ENCODE measurements around the gene XYLT2.

The XYLT2 gene

DNA sequence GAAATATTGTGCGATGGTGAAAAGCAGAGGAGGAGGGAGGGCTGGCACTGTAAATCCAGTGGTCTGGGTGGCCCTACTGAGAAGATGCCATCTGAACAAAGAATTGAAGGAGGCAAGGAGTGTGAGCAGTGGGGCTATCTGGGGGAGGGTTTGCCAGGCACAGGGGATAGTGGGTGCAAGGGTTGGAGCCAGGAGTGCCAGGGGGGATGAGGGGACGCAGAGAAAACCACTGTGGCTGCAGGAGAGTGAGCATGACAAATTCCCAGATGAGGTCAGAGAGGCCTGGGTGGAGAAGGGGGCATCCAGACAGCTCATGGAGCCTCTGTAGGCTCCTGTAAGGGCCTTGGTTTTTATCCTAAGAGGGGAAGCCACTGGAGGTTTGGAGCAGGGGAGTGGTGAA is 4.8 kb downstream of the XYLT2 start:
- TF ChIP-seq, protein P1, sequence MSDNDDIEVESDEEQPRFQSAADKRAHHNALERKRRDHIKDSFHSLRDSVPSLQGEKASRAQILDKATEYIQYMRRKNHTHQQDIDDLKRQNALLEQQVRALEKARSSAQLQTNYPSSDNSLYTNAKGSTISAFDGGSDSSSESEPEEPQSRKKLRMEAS (IDR thresholded peaks at IDR 0.05; ENCODE audit: low read depth, low read length), result no peak
- no peak overlapping the region for H3K4me3 ChIP-seq (ENCODE audit: low read depth, low read length)
- DNase-seq (ENCODE audit: low read depth), result no peak

DNA sequence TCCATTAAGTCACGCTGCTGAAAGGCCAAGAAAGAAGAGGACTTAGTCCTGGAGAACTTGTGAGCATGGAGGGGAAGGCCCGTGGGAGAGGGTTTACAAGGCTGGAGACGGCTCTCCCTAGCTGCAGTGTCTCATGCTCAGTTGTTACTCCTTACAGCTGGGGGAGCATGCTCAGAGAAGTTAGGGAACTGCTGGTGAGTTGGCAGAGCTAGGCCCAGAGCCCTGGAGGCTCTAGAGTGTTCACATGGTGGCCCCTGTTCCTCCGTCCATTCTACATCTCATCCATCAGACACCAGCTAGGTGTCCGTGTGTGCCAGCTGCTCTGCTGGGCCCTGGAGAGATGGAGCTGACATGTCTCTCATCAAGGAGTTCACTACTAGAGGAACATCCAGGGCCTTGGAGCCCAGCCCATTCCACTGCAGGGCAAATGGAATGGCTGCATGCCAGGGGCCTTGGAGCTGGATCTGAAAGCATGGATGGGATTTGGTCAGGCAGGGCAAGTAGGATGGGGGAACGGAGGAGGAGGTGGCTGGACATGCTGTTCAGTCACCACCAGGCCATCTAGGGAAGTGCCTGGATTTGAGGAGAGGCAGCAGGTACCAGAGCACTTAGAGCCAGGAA is 6.3 kb downstream of the XYLT2 start:
- TF ChIP-seq MYC (IDR thresholded peaks at IDR 0.05; ENCODE audit: low read depth, low read length) (no peak), POLR2A (IDR thresholded peaks at IDR 0.05; ENCODE audit: extremely low read depth, insufficient read length) (no peak)
- TF ChIP-seq, protein P1 (IDR thresholded peaks at IDR 0.05; ENCODE audit: low read depth, low read length), result no peak
- TF ChIP-seq, protein P2, sequence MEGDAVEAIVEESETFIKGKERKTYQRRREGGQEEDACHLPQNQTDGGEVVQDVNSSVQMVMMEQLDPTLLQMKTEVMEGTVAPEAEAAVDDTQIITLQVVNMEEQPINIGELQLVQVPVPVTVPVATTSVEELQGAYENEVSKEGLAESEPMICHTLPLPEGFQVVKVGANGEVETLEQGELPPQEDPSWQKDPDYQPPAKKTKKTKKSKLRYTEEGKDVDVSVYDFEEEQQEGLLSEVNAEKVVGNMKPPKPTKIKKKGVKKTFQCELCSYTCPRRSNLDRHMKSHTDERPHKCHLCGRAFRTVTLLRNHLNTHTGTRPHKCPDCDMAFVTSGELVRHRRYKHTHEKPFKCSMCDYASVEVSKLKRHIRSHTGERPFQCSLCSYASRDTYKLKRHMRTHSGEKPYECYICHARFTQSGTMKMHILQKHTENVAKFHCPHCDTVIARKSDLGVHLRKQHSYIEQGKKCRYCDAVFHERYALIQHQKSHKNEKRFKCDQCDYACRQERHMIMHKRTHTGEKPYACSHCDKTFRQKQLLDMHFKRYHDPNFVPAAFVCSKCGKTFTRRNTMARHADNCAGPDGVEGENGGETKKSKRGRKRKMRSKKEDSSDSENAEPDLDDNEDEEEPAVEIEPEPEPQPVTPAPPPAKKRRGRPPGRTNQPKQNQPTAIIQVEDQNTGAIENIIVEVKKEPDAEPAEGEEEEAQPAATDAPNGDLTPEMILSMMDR (IDR thresholded peaks at IDR 0.05; ENCODE audit: low read depth, low read length), result no peak
- no peak for DNase-seq (ENCODE audit: low read depth)
- no peak overlapping the region for H3K4me3 ChIP-seq (ENCODE audit: low read depth, low read length)

DNA sequence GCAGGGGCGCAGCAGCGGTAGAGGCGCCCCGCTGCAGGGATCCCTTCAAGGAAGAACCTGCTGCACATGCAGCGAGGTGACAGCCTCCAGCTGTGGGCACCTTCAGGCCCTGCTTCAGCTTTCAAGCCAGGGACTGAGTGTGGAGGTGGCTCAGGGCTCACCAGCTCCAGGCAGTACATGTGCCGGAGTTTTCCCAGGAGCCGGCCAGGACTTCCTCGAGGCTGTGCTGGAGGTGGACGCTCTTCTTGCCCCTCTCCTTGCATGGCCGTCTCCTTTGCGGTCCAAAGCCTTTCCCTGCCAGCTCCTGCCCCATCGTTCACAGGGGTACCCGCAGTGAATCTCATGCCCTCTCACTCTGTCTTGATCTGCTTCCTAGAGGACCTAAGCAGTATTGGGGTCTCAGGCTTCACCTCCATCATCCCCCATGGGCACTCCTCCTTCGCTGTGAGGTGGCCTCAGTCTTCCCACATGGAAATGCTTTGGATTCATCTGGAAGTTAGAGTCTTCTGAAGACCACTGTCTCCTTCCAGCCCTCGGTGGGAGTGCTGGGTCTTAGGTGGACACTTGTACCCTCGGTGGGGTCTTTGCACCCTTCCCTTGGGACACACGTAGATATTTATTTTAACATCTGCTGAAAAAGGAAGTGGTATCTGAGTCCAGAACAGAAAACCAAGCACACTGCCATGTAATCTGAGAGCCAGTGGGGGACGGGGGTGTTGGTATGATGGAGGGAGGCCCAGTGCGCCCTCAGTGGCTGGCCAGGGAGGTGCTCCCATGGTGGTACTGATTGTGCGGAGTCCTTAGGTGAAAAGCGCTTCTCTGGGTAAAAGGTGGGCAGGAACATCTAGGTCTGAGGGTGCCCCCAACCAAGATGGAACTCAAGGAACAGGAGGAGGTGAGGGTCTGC is 7.0 kb downstream of the XYLT2 start:
- TF ChIP-seq, protein P1 (IDR thresholded peaks at IDR 0.05; ENCODE audit: low read depth, low read length), result no peak
- no peak for TF ChIP-seq POLR2A (IDR thresholded peaks at IDR 0.05; ENCODE audit: extremely low read depth, insufficient read length)
- TF ChIP-seq, protein P2 (IDR thresholded peaks at IDR 0.05; ENCODE audit: low read depth, low read length), result no peak
- no peak for TF ChIP-seq MYC (IDR thresholded peaks at IDR 0.05; ENCODE audit: low read depth, low read length)
- no peak overlapping the region for H3K4me3 ChIP-seq (ENCODE audit: low read depth, low read length)
- no peak for DNase-seq (ENCODE audit: low read depth)

DNA sequence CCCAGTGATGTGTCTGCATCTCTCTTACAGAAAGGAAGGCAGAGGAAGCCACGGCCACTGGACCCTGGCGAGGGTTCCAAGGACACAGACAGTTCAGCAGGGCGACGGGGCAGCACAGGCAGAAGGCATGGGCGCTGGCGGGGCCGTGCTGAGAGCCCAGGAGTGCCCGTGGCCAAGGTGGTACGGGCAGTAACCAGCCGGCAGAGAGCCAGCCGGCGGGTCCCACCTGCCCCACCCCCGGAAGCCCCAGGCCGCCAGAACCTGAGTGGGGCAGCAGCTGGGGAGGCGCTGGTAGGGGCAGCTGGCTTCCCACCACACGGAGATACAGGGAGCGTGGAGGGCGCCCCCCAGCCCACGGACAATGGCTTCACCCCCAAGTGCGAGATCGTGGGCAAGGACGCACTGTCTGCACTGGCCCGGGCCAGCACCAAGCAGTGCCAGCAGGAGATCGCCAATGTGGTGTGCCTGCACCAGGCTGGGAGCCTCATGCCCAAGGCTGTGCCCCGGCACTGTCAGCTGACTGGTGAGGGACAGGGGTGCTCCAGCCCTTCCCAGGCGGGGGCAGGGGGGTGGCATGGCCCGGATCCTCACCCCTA is 7.8 kb downstream of the XYLT2 start:
- TF ChIP-seq, protein P1 (IDR thresholded peaks at IDR 0.05; ENCODE audit: low read depth, low read length), result no peak
- TF ChIP-seq MYC (IDR thresholded peaks at IDR 0.05; ENCODE audit: low read depth, low read length) (no peak), POLR2A (IDR thresholded peaks at IDR 0.05; ENCODE audit: extremely low read depth, insufficient read length) (no peak)
- TF ChIP-seq, protein P2 (IDR thresholded peaks at IDR 0.05; ENCODE audit: low read depth, low read length), result no peak
- no peak for DNase-seq (ENCODE audit: low read depth)
- H3K4me3 ChIP-seq (ENCODE audit: low read depth, low read length), result no peak overlapping the region

DNA sequence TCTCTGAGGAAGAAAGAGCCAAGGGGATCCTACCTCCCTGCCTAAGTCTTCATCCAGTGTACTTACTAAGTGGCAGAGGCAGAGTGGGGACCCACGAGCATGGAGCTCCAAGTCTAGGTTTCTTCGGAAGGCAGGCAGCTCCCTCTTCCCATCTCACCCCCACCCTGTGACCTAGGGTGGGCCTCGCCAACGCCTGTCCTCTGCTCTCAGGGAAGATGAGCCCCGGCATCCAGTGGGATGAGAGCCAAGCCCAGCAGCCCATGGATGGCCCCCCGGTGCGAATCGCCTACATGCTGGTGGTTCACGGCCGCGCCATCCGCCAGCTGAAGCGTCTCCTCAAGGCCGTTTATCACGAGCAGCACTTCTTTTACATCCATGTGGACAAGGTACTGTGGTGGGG is 8.3 kb downstream of the XYLT2 start:
- TF ChIP-seq, protein P2 (IDR thresholded peaks at IDR 0.05; ENCODE audit: low read depth, low read length), result no peak
- TF ChIP-seq POLR2A (IDR thresholded peaks at IDR 0.05; ENCODE audit: extremely low read depth, insufficient read length) (no peak), MYC (IDR thresholded peaks at IDR 0.05; ENCODE audit: low read depth, low read length) (no peak)
- TF ChIP-seq, protein P1 (IDR thresholded peaks at IDR 0.05; ENCODE audit: low read depth, low read length), result no peak
- H3K4me3 ChIP-seq (ENCODE audit: low read depth, low read length), result no peak overlapping the region
- no peak for DNase-seq (ENCODE audit: low read depth)

DNA sequence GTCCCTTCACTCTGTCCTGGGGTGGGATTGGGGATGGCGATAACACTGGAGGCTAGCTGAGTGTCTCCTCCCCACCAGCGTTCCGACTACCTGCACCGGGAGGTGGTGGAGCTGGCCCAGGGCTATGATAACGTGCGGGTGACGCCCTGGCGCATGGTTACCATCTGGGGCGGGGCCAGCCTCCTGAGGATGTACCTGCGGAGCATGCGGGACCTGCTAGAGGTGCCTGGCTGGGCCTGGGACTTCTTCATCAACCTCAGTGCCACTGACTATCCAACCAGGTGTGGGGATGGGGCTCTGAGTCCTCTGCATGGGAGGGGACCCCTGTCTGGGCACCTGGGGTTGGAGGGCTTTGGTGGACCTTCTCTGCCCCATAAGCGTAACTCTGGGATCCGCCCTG is 8.8 kb downstream of the XYLT2 start:
- TF ChIP-seq, protein P2 (IDR thresholded peaks at IDR 0.05; ENCODE audit: low read depth, low read length), result no peak
- TF ChIP-seq, protein P1 (IDR thresholded peaks at IDR 0.05; ENCODE audit: low read depth, low read length), result no peak
- TF ChIP-seq MYC (IDR thresholded peaks at IDR 0.05; ENCODE audit: low read depth, low read length), result no peak
- no peak for TF ChIP-seq POLR2A (IDR thresholded peaks at IDR 0.05; ENCODE audit: extremely low read depth, insufficient read length)

More for the DNA sequence above, 8.8 kb downstream of the XYLT2 start:
- no peak for DNase-seq (ENCODE audit: low read depth)
- no peak overlapping the region for H3K4me3 ChIP-seq (ENCODE audit: low read depth, low read length)

Data from NB4 (cell line).